ENCODE data around the gene SFTPB.

GRCh38 chr2:85681372-85681763, 13.4 kb upstream of the SFTPB start:
- no peak for TF ChIP-seq POLR2A (IDR thresholded peaks at IDR 0.05)
- no peak for TF ChIP-seq CTCF (IDR thresholded peaks at IDR 0.05)

All from heart left ventricle (tissue), 13 donors.